Cardiac muscle cell (in vitro differentiated cells and primary cell): Measurements from ENCODE around the gene ARHGAP30. TPM values are rescaled to one million over a fixed set of nuclear protein-coding genes. Genes with fewer than 3 reads are reported as not detected.

ENCODE experiments used
- DNase-seq, 2 donors: peaks; one replicate each; pipeline versions ENCODE4 v3.0.0 to v3.0.0-alpha.2; 2010 to 2017; ENCODE audit warnings: low read depth in 1 of 2, low spot score in 1 of 2
- H3K27ac ChIP-seq: fragments of 200-600 bp; sonication (generic); 2 replicates; pipeline ENCODE4 v1.5.1; 2016
- H3K27me3 ChIP-seq: fragments of 200-600 bp; sonication (generic); 2 replicates; pipeline ENCODE4 v1.6.0; 2016; ENCODE audit warnings: control low read depth
- H3K36me3 ChIP-seq: fragments of 200-600 bp; sonication (generic); 2 replicates; pipeline ENCODE4 v1.5.1; 2016; ENCODE audit warnings: control low read depth
- H3K4me1 ChIP-seq: fragments of 200-600 bp; sonication (generic); 2 replicates; pipeline ENCODE4 v1.8.1; 2017; ENCODE audit warnings: low read depth, mild to moderate bottlenecking, mixed run types
- H3K4me3 ChIP-seq: fragments of 200-600 bp; sonication (generic); 2 replicates; pipeline ENCODE4 v1.5.1; 2016; ENCODE audit warnings: mild to moderate bottlenecking
- H3K9me3 ChIP-seq: fragments of 200-600 bp; sonication (generic); 2 replicates; pipeline ENCODE4 v1.5.1; 2017; ENCODE audit warnings: low read depth, mild to moderate bottlenecking, control low read depth
- polyA plus RNA-seq: library from polyadenylated mRNA; unstranded; fragments of >200 nt; fragmentation: Nextera tagmentation; extraction: Ambion mirVana; gene quantifications from 2 replicates; pipeline ENCODE4 v1.2.1, GENCODE V29; 2016
- total RNA-seq: library from RNA; depleted of rRNA; stranded (reverse); fragments of >200 nt; gene quantifications from 2 replicates; pipeline ENCODE4 v1.2.3, GENCODE V29; 2016
- TF ChIP-seq, protein P1 (sequence below): IDR thresholded peaks from 2 replicates; pipeline ENCODE4 v1.5.1; 2012; ENCODE audit warnings: low read depth, mild to moderate bottlenecking, low read length

ARHGAP30 gene
- total and polyA plus RNA-seq, 2 experiments from 2014 or later = 1.9 TPM; not detected in 1

DNA sequence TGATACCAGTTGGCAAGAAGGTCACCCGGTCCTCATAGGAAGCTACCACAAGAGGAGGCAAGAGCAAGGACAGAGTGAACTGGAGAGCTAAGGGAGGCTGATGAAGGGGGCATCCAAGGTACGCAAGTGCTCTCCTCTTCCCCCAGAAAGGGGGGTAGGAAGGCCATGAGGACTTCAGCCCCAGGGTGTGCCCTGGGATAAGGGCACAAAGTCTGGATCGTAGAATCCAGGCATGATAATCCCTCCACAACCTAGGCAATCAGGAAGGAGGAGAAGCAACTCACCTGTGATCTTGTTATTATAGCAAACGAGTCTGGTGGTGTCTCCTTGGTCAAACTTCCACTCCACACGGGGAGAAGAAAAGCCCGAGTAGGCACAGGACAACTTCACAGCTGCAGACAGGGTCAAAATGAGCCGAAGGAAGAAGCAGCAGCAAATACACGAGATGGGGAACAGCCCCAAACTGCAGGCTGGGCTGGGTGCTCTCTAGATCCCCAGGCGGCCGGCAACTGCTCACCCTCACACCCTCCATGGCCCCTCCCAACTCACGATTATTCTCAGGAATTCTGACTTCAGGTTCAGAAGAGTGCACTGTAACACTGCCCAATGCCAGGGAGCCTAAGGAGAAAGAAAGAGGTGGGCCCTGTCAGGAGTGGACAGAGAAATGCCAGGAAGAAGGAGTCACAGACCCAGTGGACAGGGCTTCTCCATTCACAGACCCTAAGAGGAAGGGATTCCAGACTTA is 68.8 kb downstream of the ARHGAP30 start:
- TF ChIP-seq, protein P1, sequence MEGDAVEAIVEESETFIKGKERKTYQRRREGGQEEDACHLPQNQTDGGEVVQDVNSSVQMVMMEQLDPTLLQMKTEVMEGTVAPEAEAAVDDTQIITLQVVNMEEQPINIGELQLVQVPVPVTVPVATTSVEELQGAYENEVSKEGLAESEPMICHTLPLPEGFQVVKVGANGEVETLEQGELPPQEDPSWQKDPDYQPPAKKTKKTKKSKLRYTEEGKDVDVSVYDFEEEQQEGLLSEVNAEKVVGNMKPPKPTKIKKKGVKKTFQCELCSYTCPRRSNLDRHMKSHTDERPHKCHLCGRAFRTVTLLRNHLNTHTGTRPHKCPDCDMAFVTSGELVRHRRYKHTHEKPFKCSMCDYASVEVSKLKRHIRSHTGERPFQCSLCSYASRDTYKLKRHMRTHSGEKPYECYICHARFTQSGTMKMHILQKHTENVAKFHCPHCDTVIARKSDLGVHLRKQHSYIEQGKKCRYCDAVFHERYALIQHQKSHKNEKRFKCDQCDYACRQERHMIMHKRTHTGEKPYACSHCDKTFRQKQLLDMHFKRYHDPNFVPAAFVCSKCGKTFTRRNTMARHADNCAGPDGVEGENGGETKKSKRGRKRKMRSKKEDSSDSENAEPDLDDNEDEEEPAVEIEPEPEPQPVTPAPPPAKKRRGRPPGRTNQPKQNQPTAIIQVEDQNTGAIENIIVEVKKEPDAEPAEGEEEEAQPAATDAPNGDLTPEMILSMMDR = no peak
- H3K4me3 ChIP-seq = no peak overlapping the region

DNA sequence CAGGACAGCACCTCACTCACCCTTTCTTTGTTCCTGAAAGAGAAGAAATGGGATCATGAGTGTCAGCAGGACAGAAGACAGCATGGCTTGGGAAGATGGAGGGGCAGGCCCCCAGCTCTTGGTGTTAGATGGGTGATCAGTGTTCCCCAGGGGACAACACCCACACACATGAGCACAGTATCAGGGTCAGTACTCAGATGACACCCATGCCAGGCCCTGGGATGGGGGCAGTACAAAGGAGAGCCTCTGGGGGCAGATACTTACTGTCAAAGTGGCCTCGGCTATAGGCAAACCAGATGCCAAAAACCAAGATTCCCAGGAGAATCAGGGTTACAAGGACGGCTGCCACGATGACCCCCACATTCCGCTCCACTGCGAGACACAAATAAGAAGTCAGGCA is 70.3 kb downstream of the ARHGAP30 start:
- peaks cover 35% of the 10 kb centered on the region for H3K36me3 ChIP-seq
- no peak for DNase-seq
- no peak overlapping the region for H3K4me3 ChIP-seq
- no peaks in the 10 kb centered on the region for H3K9me3 ChIP-seq
- H3K27ac ChIP-seq = peak overlapping the region; percentile 84
- no peaks in the 10 kb centered on the region for H3K27me3 ChIP-seq
- TF ChIP-seq, protein P1 = no peak
- peaks cover 30% of the 10 kb centered on the region for H3K4me1 ChIP-seq

More for the DNA sequence above, 68.8 kb downstream of the ARHGAP30 start:
- no peaks in the 10 kb centered on the region for H3K9me3 ChIP-seq
- peak overlapping the region; percentile 75 for H3K27ac ChIP-seq
- H3K36me3 ChIP-seq = peaks cover 35% of the 10 kb centered on the region
- H3K4me1 ChIP-seq = peaks cover 30% of the 10 kb centered on the region
- H3K27me3 ChIP-seq = no peaks in the 10 kb centered on the region
- peak in 1 of 2 donors; percentile 29 for DNase-seq

DNA sequence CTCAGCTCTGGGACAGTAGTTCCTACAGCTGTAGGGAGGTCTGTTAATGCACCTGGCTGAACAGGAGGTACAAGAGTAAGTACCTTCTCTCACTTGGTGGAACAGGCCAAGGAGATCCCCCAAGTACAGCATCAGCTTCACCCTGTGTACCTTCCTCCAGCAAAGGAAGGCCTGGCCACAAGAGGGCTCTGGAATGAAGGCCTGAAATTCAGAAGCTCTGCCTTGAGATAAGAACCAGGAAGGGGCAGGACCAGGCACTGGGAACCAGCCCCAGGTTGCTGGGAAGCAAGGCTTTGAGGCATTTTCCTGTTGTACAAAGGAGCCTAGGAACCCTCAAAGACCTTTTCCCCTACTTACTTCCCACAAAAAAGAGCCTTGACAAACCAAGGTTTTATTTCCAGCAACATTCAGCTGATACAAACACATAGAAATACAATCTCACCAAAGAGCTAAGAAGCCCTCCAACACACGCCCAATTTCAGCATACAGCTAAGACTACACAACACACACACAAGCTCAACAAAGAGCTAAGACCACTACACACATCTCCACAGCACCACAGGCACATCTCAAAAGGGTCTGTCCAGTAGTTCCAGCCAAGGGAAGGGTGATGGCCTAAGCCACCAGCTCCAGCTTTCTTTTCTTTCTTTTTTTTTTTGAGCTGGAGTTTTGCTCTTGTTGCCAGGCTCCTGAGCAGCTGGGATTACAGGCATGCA is 72.2 kb downstream of the ARHGAP30 start:
- peaks cover 35% of the 10 kb centered on the region for H3K36me3 ChIP-seq

More for the DNA sequence above, 72.2 kb downstream of the ARHGAP30 start:
- H3K4me3 ChIP-seq = no peak overlapping the region
- H3K27ac ChIP-seq = peak overlapping the region; percentile 84
- H3K9me3 ChIP-seq = no peaks in the 10 kb centered on the region
- TF ChIP-seq, protein P1 = peak; percentile 95
- H3K27me3 ChIP-seq = no peaks in the 10 kb centered on the region
- peaks cover 33% of the 10 kb centered on the region for H3K4me1 ChIP-seq
- DNase-seq = peak; percentile 74 to 91

Other genes starting within 250 kb of the ARHGAP30 start
- gene CD244, start 207.0 kb downstream of the ARHGAP30 start, total RNA-seq = not detected in 2 replicates
- gene CD244, start 207.0 kb downstream of the ARHGAP30 start, polyA plus RNA-seq = 0.11 TPM in 1 of 2 replicates, not detected in the other
- 0.21 TPM in 1 of 2 replicates, not detected in the other for gene ITLN1, start 184.7 kb downstream of the ARHGAP30 start, total RNA-seq
- 0.34 TPM in 1 of 2 replicates, not detected in the other for gene ITLN1, start 184.7 kb downstream of the ARHGAP30 start, polyA plus RNA-seq
- gene ITLN2, start 115.1 kb downstream of the ARHGAP30 start, total RNA-seq = not detected in 2 replicates
- not detected in 2 replicates for gene ITLN2, start 115.1 kb downstream of the ARHGAP30 start, polyA plus RNA-seq
- 68.1 and 93.7 TPM in 2 replicates for gene F11R, start 48.7 kb downstream of the ARHGAP30 start, total RNA-seq
- 90.1 and 139 TPM in 2 replicates for gene F11R, start 48.7 kb downstream of the ARHGAP30 start, polyA plus RNA-seq
- gene TSTD1, start 30.9 kb downstream of the ARHGAP30 start, total RNA-seq = 262 and 347 TPM in 2 replicates
- gene TSTD1, start 30.9 kb downstream of the ARHGAP30 start, polyA plus RNA-seq = 393 and 448 TPM in 2 replicates
- gene USF1, start 23.9 kb downstream of the ARHGAP30 start, total RNA-seq = 110 and 127 TPM in 2 replicates
- gene USF1, start 23.9 kb downstream of the ARHGAP30 start, polyA plus RNA-seq = 33.7 and 45.5 TPM in 2 replicates
- gene NECTIN4, start 19.7 kb upstream of the ARHGAP30 start, total RNA-seq = not detected in 2 replicates
- not detected in 2 replicates for gene NECTIN4, start 19.7 kb upstream of the ARHGAP30 start, polyA plus RNA-seq
- gene KLHDC9, start 28.5 kb upstream of the ARHGAP30 start, total RNA-seq = 36.5 and 42.4 TPM in 2 replicates
- 41.2 and 48.7 TPM in 2 replicates for gene KLHDC9, start 28.5 kb upstream of the ARHGAP30 start, polyA plus RNA-seq
- gene PFDN2, start 48.1 kb upstream of the ARHGAP30 start, total RNA-seq = 85.4 and 137 TPM in 2 replicates
- gene PFDN2, start 48.1 kb upstream of the ARHGAP30 start, polyA plus RNA-seq = 103 and 121 TPM in 2 replicates
- 60.7 and 65.9 TPM in 2 replicates for gene NIT1, start 48.2 kb upstream of the ARHGAP30 start, total RNA-seq
- gene NIT1, start 48.2 kb upstream of the ARHGAP30 start, polyA plus RNA-seq = 64.6 and 92.6 TPM in 2 replicates
- 28.1 and 36.5 TPM in 2 replicates for gene DEDD, start 62.8 kb upstream of the ARHGAP30 start, total RNA-seq
- 30.8 and 35.5 TPM in 2 replicates for gene DEDD, start 62.8 kb upstream of the ARHGAP30 start, polyA plus RNA-seq
- gene UFC1, start 84.1 kb upstream of the ARHGAP30 start, total RNA-seq = 51.2 and 61.2 TPM in 2 replicates
- 122 and 124 TPM in 2 replicates for gene UFC1, start 84.1 kb upstream of the ARHGAP30 start, polyA plus RNA-seq
- gene USP21, start 89.6 kb upstream of the ARHGAP30 start, total RNA-seq = 18.7 and 19.6 TPM in 2 replicates
- 48.8 and 59.9 TPM in 2 replicates for gene USP21, start 89.6 kb upstream of the ARHGAP30 start, polyA plus RNA-seq
- 35.4 and 53.8 TPM in 2 replicates for gene PPOX, start 96.5 kb upstream of the ARHGAP30 start, total RNA-seq
- 67.0 and 67.1 TPM in 2 replicates for gene PPOX, start 96.5 kb upstream of the ARHGAP30 start, polyA plus RNA-seq
- gene B4GALT3, start 107.6 kb upstream of the ARHGAP30 start, total RNA-seq = 31.3 and 36.9 TPM in 2 replicates
- 44.7 and 54.7 TPM in 2 replicates for gene B4GALT3, start 107.6 kb upstream of the ARHGAP30 start, polyA plus RNA-seq
- gene ADAMTS4, start 129.2 kb upstream of the ARHGAP30 start, total RNA-seq = 0.88 and 4.0 TPM in 2 replicates
- 1.9 and 3.5 TPM in 2 replicates for gene ADAMTS4, start 129.2 kb upstream of the ARHGAP30 start, polyA plus RNA-seq
- 183 and 204 TPM in 2 replicates for gene NDUFS2, start 132.5 kb upstream of the ARHGAP30 start, total RNA-seq
- 346 and 367 TPM in 2 replicates for gene NDUFS2, start 132.5 kb upstream of the ARHGAP30 start, polyA plus RNA-seq
- not detected in 2 replicates for gene FCER1G, start 145.4 kb upstream of the ARHGAP30 start, total RNA-seq
- 0.50 TPM in 1 of 2 replicates, not detected in the other for gene FCER1G, start 145.4 kb upstream of the ARHGAP30 start, polyA plus RNA-seq
- 1.0 TPM in 1 of 2 replicates, not detected in the other for gene APOA2, start 153.7 kb upstream of the ARHGAP30 start, total RNA-seq
- 3.1 TPM in 1 of 2 replicates, not detected in the other for gene APOA2, start 153.7 kb upstream of the ARHGAP30 start, polyA plus RNA-seq
- 12.5 and 21.6 TPM in 2 replicates for gene TOMM40L, start 156.2 kb upstream of the ARHGAP30 start, total RNA-seq
- 12.6 and 13.6 TPM in 2 replicates for gene TOMM40L, start 156.2 kb upstream of the ARHGAP30 start, polyA plus RNA-seq
- 0.33 TPM in 1 of 2 replicates, not detected in the other for gene NR1I3, start 168.3 kb upstream of the ARHGAP30 start, total RNA-seq
- not detected in 2 replicates for gene NR1I3, start 168.3 kb upstream of the ARHGAP30 start, polyA plus RNA-seq
- 0.14 and 0.21 TPM in 2 replicates for gene PCP4L1, start 188.9 kb upstream of the ARHGAP30 start, total RNA-seq
- gene PCP4L1, start 188.9 kb upstream of the ARHGAP30 start, polyA plus RNA-seq = not detected in 2 replicates
- gene MPZ, start 240.1 kb upstream of the ARHGAP30 start, total RNA-seq = 0.35 and 0.77 TPM in 2 replicates
- 0.48 and 0.66 TPM in 2 replicates for gene MPZ, start 240.1 kb upstream of the ARHGAP30 start, polyA plus RNA-seq
- gene SDHC, start 244.5 kb upstream of the ARHGAP30 start, total RNA-seq = 19.5 and 22.5 TPM in 2 replicates
- gene SDHC, start 244.5 kb upstream of the ARHGAP30 start, polyA plus RNA-seq = 275 and 333 TPM in 2 replicates